Kidney epithelial cell (primary cell): ENCODE results near the gene FEZ2. TPM values are rescaled to one million over a fixed set of nuclear protein-coding genes. Genes with fewer than 3 reads are reported as not detected.
A peak's percentile ranks its signal among the peaks of the same experiment; 100 is the strongest.

Source experiments
- DNase-seq: peaks from one replicate; pipeline ENCODE4 v3.0.0-alpha.2; 2010; ENCODE audit warnings: low read depth
- H3K27me3 ChIP-seq: 2 replicates; pipeline ENCODE4 v1.6.0; 2011; ENCODE audit warnings: low read length; ENCODE audit not compliant: control insufficient read depth, insufficient read depth
- H3K36me3 ChIP-seq: 2 replicates; pipeline ENCODE4 v1.5.1; 2011; ENCODE audit warnings: low read length; ENCODE audit not compliant: control insufficient read depth, insufficient read depth
- H3K4me3 ChIP-seq: 2 replicates; pipeline ENCODE4 v1.5.1; 2011; ENCODE audit warnings: low read depth, mild to moderate bottlenecking, control low read depth, low read length
- CTCF ChIP-seq: IDR thresholded peaks from 2 replicates; pipeline ENCODE4 v1.5.1; 2011; ENCODE audit warnings: mild to moderate bottlenecking, moderate library complexity, low read length, control low read depth, inconsistent platforms; ENCODE audit not compliant: insufficient read depth, poor library complexity, severe bottlenecking
- total RNA-seq: library from RNA; depleted of rRNA; stranded (reverse); fragments of >200 nt; gene quantifications from 2 replicates; pipeline ENCODE4 v1.2.3, GENCODE V29; 2015

The FEZ2 gene
- total RNA-seq, 1 donor from 2014 or later, result 40.8 TPM

- Histone ChIP-seq H3K4me3 (no peak overlapping the region), H3K36me3 (no peaks in the 10 kb centered on the region), H3K27me3 (no peaks in the 10 kb centered on the region)
- DNase-seq, result no peak
- no peak for TF ChIP-seq CTCF
Measured at GRCh38 chr2:36512705-36513104, 85.3 kb downstream of the FEZ2 start.

GRCh38 chr2:36511858-36512603 lies 85.9 kb downstream of the FEZ2 start:
- Histone ChIP-seq H3K27me3 (no peaks in the 10 kb centered on the region), H3K4me3 (no peak overlapping the region), H3K36me3 (no peaks in the 10 kb centered on the region)
- TF ChIP-seq CTCF, result no peak
- DNase-seq, result no peak

GRCh38 chr2:36509075-36509474 lies 88.9 kb downstream of the FEZ2 start:
- no peak for TF ChIP-seq CTCF
- no peak for DNase-seq
- no peaks in the 10 kb centered on the region for H3K36me3 ChIP-seq
- no peak overlapping the region for H3K4me3 ChIP-seq
- H3K27me3 ChIP-seq, result no peaks in the 10 kb centered on the region

GRCh38 chr2:36507408-36507812 lies 90.6 kb downstream of the FEZ2 start:
- TF ChIP-seq CTCF, result peak; percentile 88

More at GRCh38 chr2:36507408-36507812, 90.6 kb downstream of the FEZ2 start:
- H3K27me3 ChIP-seq, result no peaks in the 10 kb centered on the region
- no peak for DNase-seq
- H3K4me3 ChIP-seq, result no peak overlapping the region
- H3K36me3 ChIP-seq, result no peaks in the 10 kb centered on the region

Other genes starting within 250 kb of the FEZ2 start
- gene CRIM1, start 242.4 kb downstream of the FEZ2 start, total RNA-seq, result 103 and 145 TPM in 2 replicates
- gene VIT, start 98.5 kb upstream of the FEZ2 start, total RNA-seq, result not detected in 2 replicates